ENCODE data around the gene LAMA4.

The LAMA4 gene

DNA sequence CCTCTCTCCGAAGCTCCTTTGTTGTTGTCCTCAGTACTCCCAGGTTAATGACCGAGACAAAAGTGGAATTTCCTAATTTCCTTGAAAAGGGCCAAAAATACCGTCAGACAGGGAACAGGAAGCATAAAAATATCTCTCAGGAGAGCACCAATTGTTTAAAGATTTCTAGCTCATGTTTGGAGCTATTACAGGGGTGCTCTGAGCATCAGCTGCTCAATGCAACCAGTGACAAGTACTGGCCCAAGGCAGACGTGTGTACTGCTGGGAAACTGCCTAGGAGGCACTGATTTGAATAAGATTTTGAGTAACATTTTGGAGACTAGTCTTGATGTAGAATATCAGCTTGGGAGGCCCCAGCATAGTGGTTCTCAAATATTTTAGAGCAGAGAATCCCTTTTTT, 17.3 kb downstream of the LAMA4 start:
- no peak for DNase-seq (ENCODE audit: low read depth in 2 of 2)

DNA sequence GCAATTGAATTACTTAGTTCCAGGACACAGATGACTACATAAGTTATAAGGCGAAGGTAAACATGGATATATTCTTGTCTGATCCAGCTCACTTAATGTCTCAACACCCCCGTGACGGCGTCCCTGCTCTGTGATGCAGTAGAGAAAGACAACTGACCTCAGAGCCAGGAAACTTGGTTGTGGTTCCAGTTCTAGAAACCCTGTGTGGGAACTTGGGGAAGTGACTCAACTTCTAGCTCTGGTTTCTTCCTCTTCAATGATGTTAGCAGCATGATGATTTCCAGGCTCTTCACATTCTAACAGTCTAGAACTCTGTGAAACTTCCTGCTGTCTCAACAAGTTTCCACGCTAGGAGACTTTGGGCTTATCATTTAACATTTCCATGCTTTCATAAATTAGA, 18.4 kb downstream of the LAMA4 start:
- DNase-seq (ENCODE audit: low read depth in 2 of 2): no peak

DNA sequence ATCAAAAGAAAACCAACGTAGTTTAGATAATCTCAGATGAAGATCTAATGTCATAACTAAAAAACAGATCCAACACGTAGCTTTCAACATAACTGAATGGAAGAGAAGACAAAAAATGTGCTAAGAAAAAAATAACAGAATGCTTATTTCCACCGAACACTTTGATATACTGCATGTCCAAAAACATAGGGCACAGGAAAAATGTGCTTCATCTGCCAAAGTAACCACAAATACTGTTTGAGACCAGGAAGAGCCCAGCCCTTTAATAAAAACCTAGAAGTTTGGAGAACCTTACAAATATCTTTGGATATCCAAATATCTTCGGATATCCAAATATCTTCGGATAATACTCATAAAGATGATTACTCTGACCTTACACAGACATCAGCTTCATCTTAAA, 19.8 kb downstream of the LAMA4 start:
- no peak for DNase-seq (ENCODE audit: low read depth in 2 of 2)

DNA sequence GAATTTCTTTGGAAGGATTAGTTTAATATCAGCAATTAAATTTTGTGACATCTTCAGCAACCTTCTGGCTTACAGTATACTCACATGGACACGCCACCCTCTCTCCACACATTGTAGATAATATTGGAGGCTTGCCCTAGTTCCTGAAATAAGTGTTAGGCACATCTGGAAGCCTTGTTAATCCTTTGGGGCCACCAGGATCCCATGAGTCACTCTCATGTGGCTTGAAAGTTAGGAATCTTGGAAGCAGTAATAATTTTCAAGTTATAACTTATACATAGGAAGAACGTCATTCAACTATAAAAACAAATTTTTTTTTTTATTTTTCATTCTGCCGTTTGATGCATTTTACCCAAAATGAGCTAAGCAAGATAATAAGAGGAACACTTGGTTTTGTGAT, 20.5 kb downstream of the LAMA4 start:
- no peak for DNase-seq (ENCODE audit: low read depth in 2 of 2)

DNA sequence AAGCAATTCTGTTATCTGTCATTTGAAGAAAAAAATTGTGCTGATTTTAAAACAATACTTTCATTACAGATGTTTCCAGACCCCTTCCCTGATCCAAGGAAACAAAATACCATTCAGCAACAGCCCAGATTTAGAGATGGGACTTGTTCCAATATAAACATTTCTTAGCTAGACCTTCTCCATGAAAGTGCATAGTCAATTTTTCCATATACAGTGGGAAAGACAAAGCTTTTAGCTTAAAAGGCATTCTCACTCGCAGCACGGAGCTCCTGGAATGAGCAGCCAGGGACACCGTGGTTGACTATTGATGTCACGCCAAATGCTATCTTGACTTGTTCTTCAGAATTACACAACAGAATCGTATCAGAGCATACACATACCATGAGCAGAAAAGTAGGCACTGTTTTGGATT, 21.5 kb downstream of the LAMA4 start:
- no peak for DNase-seq (ENCODE audit: low read depth in 2 of 2)

DNA sequence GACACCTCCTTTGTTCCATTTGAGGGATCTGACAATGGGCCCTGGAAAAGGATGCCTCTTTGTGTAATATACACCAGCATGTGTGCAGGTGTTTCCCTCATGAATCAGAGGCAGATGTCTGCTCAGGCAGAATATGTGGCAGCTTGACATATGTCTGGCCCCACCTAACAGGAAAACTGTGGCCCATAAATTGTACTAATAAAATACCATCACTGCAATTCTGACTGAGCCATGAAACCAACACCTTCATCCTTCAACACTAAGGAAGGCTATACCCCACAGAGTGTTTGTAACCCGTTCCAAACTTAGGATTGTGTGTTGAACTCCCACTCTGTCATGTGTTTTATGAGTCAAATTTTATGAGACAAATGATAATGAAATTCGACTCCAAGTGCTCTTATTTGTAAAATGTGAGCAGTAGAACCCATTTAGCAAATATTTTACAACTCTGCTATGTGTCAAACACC, 22.7 kb downstream of the LAMA4 start:
- no peak for DNase-seq (ENCODE audit: low read depth in 2 of 2)

DNA sequence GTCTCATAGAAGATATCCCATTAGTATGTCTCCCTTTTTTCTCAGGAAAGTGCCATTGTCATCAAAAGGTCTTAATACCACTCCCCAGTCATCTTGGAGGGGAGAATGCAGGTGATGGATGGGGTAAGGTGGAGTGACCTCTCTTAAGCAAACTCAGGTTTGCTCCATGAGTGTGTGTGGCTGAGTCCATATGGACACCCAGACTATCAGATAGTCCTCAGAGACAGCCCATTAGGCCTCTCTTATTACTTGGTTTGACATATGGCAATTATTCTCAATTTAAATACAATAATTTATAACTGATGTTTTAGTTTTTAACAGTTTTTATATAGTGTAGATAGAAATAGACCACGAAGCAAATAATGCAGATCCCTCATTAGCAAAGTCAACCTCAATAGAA, 23.2 kb downstream of the LAMA4 start:
- DNase-seq (ENCODE audit: low read depth in 2 of 2): no peak

DNA sequence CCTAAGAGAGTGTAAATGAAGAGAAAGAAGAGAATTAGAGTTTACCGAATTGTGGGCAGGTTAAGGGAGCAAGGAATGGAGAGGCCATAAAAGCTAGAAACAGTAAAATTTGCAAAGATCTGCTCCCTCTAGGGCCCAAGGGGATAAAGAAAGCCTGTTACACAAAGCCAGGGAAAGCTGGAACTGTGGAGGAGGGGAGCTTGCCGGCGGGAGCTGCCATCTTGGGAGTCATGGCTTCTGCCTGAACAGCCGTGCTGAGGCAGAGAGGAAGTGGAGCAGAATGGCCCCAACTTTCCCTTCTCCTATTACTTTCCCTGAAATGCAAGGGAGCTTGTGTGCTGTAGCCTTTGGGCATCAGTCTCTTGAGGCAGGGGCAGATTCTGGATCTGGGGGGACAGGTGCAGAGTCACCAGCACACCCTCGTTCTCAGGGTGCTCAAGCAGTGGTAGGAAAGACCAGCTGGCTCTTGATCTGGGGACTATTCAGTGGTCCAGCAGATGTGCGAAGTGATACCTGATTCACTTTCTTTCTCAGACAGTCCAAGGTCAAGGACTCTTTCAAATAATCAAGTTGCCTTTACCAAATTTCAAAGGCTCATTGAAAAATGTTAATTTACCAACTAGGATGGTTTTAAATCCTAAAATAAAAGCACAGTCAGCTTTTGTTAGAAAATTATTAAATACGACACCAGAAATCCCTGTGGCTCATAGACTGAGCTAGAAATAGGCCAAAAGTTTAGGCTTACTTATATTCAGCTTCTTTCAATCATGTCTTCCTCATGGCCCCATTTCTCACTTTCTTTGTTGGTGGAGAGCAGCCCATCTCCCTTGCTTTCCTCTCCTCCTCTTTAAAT, 25.7 kb downstream of the LAMA4 start:
- DNase-seq (ENCODE audit: low read depth in 2 of 2): no peak

DNA sequence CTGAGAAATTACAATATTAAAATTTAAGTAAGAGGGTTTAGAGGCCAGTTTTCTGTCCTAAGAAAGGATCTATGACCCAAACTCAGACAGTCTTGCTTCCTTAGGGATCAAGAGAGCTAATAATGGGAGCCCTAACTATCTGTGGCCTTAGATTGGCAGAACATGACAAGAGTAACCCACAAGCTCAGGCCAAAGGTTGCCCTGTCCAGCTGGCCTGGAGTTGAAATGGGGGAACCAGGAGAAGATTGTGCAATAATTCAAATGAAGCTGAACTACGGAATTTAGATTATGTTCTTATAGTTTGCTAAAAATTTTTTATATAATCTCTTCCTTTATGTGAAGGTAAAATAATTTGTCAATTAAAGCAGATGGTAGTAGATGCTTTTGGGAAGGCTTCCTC, 26.4 kb downstream of the LAMA4 start:
- no peak for DNase-seq (ENCODE audit: low read depth in 2 of 2)

DNA sequence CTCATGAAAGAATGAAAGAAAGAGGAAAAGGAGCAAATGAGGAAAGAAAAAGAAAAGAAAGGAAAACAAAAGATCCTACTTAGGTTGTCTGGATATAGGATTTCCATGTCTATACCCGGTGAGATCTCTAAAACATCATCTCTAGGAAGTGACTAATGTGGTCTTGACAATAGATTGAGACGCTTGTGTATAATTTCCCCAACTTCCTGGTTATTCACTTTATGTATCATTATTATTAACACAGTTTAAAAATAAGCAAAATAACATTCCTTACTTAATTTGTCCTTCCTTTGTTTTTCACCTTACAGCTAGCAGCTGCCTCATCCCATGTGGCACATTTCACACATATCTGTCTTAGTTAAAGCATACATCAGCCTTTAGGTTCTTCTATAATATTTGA, 27.0 kb downstream of the LAMA4 start:
- DNase-seq (ENCODE audit: low read depth in 2 of 2): no peak

DNA sequence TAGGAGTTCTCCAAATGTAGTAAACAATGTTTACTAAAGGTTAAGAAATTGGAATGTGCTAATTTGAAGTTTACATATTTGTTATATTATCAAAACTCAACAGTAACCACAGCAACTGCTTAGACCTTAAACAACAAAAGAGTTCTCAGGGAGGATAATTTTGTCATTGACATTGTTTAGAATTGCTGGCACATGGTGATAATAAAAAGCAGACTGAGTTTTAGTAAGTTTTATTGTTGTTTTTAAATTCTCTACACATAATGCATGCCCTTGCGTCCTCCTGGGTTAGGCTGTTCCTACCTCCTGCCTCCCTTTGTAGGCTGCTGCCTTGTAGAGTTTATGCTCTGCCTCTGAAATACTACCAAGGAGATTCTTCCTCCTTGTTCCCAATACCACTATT, 28.7 kb downstream of the LAMA4 start:
- no peak for DNase-seq (ENCODE audit: low read depth in 2 of 2)

DNA sequence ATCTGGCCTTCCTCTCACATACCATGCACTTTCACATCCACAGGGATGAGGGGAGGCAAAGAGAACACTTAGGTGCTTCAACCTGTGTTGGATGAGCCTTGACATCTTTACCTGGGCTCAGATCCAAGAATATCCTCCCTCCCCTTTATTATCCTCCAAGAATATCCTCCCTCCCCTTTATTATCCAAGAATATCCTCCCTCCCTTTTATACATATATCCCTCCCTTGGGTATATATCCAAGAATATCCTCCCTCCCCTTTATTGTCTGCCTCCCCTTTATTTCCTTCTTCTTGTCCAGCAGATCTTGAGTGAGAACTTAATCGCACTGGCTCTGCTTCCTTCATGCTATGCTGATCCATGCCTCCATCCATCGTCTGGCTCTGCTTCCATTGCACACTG, 30.3 kb downstream of the LAMA4 start:
- no peak for DNase-seq (ENCODE audit: low read depth in 2 of 2)

DNA sequence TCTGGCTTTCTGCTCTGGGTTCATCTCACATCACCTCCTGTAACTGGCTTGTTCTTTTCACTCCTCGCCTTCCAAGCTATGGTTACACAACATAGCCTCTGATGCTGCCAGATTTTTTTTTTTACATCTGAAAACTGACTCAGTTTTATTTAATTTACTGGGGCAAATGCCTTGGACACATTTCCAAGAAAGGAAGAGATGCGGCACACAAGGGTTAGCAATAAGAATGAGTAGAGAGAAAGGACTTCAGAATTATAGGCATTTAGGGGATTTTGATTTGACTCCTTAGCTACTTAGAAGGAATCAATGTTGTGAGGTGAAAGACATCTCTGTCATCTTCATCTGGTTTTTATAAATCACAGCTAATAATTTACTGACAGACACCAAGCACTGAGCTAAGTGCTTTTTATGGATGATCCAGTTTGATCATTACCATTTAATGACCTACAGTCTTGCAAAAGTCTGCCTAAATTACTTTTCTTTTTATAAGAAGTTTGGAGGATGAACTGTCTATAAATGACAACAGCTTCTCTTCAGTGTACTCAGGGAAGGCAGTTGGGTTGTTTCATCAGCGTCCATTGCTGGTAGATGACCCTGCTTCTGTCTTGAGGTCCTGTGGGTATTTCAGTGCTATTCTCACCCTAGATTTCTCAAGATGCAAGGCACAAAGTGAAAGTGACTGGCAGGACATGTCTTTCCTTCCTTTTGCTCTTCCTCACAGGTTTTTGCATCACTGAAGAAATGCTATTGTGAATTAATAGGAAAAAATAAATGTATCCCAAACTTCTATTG, 31.1 kb downstream of the LAMA4 start:
- no peak for DNase-seq (ENCODE audit: low read depth in 2 of 2)

DNA sequence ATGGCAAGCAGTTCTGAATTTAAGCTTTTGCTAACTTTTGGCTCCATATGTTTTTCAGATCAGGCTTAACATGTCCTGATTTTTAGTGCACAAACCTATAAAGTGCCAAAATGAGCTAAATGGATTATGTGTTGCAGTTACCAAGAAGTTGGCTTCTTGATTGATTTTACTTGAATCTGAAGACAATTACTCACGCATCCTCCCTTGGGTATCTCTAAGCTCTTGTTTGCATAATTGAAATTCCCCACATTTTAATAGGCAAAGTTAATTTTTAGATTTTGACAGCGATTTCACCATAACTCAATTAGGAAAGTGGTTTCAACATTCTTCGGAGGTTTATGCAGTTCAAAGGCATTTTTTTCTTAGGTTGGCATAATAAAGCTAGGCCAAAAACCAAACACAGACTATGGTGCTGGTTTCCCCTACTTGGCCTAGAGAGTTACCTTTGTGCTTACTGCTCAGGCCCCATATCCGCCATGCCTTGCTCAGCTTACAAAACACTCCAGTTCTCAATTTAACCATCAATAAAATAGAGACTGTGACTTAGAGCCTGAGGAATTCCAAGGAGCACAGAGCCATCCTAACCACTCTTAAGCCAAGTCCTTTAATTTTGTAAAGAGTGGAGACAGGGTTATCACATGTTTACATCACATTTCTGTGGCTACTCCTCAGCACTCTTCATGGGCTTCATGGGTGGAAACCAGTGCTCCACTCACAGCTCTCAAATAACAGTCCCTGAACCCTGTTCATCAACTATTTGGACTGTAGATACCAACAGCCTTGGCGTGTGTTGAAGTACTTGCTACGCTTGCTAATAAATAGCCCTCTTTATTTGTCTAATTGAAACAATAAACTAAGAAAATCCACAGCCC, 32.1 kb downstream of the LAMA4 start:
- no peak for DNase-seq (ENCODE audit: low read depth in 2 of 2)

DNA sequence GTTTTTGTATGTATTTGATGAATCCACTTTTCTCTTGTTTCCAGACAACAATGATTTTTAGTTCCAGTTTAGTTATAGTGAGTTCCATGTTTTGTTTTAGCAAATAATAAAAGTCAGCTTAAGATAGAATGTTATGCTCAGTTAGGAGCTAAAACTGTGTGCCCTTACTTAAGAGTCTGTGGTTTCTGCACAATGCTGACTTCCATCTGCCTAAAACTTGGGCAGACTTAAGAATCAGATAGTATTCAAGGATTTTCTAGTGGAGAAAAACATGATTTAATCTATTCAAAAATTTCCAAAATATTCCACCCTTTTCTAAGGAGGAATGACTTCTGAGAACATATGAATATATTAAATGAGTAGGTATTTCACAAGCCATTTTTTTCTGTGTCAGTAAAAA, 32.8 kb downstream of the LAMA4 start:
- no peak for DNase-seq (ENCODE audit: low read depth in 2 of 2)

DNA sequence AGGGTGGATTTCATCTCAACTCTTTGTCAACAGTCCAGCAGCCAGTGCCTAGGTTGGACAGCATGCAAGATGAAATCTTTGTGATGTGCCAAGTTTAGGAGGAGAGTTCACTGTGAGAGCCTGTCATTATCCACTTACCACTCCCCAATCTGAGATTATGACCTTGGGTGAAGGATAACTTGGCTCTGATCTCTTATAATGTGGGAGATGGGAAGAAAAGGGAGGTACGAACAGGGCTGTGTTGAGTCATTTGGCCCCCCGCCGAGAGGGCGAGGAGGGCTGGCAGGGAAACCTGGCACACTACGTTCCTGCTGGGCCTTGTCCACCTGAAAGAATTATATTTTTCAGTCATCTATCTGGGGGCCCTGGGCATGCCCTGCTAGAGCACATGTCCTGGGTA, 35.8 kb downstream of the LAMA4 start:
- no peak for DNase-seq (ENCODE audit: low read depth in 2 of 2)

DNA sequence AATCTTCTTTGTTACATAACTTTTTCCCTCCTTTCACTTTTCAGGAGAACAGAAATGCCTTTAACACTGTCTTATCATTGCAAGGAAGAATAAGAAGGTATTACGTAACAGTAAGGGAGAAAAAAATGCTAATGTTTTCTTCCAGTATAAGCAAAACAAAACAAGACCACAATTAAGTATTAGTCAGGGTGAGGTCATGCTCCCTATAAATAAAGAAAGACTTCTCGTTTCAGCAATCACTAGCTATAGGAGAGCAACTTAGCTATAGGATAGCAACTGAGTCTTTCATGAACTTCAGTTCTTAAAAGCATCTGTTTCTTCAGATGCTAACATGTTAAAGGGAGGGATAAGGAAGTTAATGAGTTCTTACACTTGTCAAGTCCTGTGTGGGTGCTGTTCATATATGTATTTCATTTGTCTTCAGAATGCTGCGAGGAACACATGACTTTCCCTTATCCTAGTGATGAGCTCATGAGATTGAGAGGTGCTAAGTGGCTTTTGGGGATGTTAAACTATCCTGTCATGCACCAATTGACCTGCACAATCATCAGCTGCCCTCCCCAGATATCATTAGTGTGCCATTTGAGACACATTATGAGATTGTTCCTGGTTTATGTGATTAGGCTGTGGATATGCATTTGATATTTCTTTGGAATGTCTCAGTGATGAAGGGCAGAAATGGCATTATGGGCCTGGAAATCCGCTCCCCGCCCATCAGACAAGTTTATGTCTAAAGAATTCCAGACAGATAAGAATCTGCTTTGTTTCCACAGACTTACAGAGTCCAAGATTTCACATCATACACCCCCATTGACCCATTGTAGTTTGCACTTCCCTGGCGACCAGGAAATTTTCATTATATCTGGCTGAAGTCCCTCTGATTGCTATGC, 37.5 kb downstream of the LAMA4 start:
- no peak for DNase-seq (ENCODE audit: low read depth in 2 of 2)

DNA sequence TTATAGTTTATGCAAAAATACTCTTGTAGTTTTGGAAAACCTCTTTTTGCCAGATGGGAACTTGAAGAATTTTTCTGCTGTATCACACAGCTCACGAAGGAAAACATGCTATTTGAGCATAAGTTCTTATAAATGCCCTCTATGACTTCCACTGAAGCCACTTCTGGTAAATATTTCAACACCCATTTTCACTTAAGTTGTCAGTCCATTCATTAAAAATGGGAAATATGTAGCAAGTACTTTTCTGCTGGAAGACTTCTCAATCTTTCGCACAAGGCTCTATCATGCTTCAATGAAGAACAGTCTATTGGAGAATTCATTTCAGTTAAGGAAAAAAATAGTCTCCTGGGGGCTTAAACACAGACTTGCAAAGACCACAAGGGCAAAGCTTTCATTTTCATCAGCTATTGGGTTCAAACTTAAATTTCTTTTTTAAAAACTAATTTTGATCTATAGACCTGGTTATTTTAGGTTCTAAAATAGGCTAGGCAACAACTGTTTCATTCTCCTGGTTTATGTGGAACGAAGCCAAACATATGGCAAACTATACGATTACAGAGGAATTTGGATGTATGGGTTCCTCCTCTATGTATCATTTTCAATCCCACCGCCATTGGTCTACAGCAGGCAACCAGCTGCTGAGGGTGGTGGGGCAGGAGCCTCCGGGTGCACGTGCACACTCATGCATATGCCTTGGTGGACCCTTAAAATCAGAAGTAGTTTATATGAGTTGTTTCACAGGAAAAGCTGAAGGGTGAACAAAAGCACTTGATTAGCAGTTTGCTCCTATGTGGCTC, 38.7 kb downstream of the LAMA4 start:
- DNase-seq (ENCODE audit: low read depth in 2 of 2): no peak

DNA sequence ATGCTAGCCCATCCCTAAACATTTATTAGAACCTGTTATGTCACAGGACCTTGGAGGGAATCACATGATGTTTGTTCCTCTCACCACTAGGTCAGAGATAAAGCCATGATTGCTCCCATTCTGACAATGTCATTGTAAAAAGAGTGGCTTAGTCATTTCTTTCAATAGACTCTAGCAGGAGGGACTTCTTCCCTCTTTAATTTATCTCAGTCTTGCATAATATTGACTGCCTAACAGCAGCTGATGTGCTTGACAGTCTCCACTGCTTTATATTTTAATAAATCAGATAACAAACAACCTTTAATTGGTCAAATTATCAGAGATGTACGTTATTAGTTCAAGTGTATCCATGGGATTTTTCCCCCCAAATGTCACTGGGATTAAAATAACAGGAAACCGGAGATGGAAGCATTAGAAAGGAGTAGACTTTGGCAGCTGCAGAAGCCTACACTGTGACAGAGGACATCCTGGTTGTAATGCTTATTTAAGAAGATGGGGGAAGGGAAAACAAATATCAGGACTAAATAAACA, 39.6 kb downstream of the LAMA4 start:
- DNase-seq (ENCODE audit: low read depth in 2 of 2): no peak

DNA sequence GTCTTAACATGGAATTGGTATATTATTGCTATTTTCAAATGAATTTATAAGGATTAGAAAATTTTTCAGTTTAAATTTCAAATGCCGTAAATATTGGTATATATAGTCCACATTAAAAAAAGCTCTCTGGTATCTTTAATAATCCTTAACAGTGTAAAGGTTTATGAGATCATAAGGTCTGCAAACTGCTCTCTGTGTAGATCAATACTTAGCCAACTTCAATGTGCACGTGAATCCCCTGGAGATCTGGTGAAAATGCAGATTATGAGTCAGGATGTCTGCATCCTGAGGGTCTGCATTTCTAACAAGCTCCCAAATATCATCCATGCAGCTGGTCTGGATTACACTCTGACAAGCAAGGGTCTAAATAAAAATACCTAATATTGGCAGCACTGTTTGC, 43.5 kb downstream of the LAMA4 start:
- DNase-seq (ENCODE audit: low read depth in 2 of 2): no peak
